Smooth muscle cell (in vitro differentiated cells): ENCODE results near the gene ZBTB7C. TPM values are rescaled to one million over a fixed set of nuclear protein-coding genes. Genes with fewer than 3 reads are reported as not detected.

Experiments used
- DNase-seq: peaks from one replicate; lab custom pipeline; 2025; ENCODE audit not compliant: unreplicated experiment; lab: John Stamatoyannopoulos, UW
- H2AFZ ChIP-seq: fragments of 200-600 bp; sonication (generic); 2 replicates; pipeline ENCODE4 v1.6.0; 2016; ENCODE audit warnings: antibody characterized with exemption, low read depth, mild to moderate bottlenecking
- H3F3A ChIP-seq: fragments of 200-600 bp; sonication (generic); 2 replicates; pipeline ENCODE4 v1.6.0; 2017; ENCODE audit warnings: antibody characterized with exemption, low read depth
- H3K27ac ChIP-seq: fragments of 200-600 bp; sonication (generic); 2 replicates; pipeline ENCODE4 v1.5.1; 2016; ENCODE audit warnings: low read depth, mild to moderate bottlenecking
- H3K27me3 ChIP-seq: fragments of 200-600 bp; sonication (generic); 2 replicates; pipeline ENCODE4 v1.6.1; 2016; ENCODE audit warnings: low read depth, mild to moderate bottlenecking
- H3K36me3 ChIP-seq: fragments of 200-600 bp; sonication (generic); 2 replicates; pipeline ENCODE4 v1.5.1; 2016; ENCODE audit warnings: low read depth
- H3K4me1 ChIP-seq: fragments of 200-600 bp; sonication (generic); 2 replicates; pipeline ENCODE4 v1.5.1; 2016; ENCODE audit warnings: low read depth
- H3K4me2 ChIP-seq: fragments of 200-600 bp; sonication (generic); 2 replicates; pipeline ENCODE4 v1.6.0; 2016; ENCODE audit warnings: mild to moderate bottlenecking
- H3K4me3 ChIP-seq: fragments of 200-600 bp; sonication (generic); 2 replicates; pipeline ENCODE4 v1.5.1; 2016; ENCODE audit warnings: mild to moderate bottlenecking
- H3K79me2 ChIP-seq: fragments of 200-600 bp; sonication (generic); 2 replicates; pipeline ENCODE4 v1.6.0; 2016; ENCODE audit warnings: low read depth, mild to moderate bottlenecking
- H3K9ac ChIP-seq: fragments of 200-600 bp; sonication (generic); 2 replicates; pipeline ENCODE4 v1.6.0; 2016; ENCODE audit warnings: low read depth
- H3K9me3 ChIP-seq: fragments of 200-600 bp; sonication (generic); replicated peaks from 2 replicates; pipeline ENCODE4 v1.5.1; 2016; ENCODE audit warnings: low read depth
- H4K20me1 ChIP-seq: fragments of 200-600 bp; sonication (generic); 2 replicates; pipeline ENCODE4 v1.6.0; 2016; ENCODE audit warnings: low read depth
- CTCF ChIP-seq: fragments of 200-600 bp; sonication (generic); IDR thresholded peaks from 2 replicates; pipeline ENCODE4 v1.5.1; 2017; ENCODE audit warnings: borderline replicate concordance, mild to moderate bottlenecking, antibody characterized with exemption; ENCODE audit not compliant: insufficient read depth, poor library complexity, severe bottlenecking
- WGBS: methylation state at CpG from one replicate; pipeline ENCODE4 v1.1.7; 2016; ENCODE audit warnings: low lambda C conversion rate; 5-methylcytosine and 5-hydroxymethylcytosine counted together
- polyA plus RNA-seq: library from polyadenylated mRNA; unstranded; fragments of >200 nt; fragmentation: Nextera tagmentation; extraction: Ambion mirVana; gene quantifications from 2 replicates; pipeline ENCODE4 v1.2.1, GENCODE V29; 2016
- total RNA-seq: library from RNA; depleted of rRNA; stranded (reverse); fragments of >200 nt; gene quantifications from 2 replicates; pipeline ENCODE4 v1.2.3, GENCODE V29; 2014

ZBTB7C gene
- total and polyA plus RNA-seq, 2 experiments from 2014 or later, result 0.48 to 0.63 TPM

DNA sequence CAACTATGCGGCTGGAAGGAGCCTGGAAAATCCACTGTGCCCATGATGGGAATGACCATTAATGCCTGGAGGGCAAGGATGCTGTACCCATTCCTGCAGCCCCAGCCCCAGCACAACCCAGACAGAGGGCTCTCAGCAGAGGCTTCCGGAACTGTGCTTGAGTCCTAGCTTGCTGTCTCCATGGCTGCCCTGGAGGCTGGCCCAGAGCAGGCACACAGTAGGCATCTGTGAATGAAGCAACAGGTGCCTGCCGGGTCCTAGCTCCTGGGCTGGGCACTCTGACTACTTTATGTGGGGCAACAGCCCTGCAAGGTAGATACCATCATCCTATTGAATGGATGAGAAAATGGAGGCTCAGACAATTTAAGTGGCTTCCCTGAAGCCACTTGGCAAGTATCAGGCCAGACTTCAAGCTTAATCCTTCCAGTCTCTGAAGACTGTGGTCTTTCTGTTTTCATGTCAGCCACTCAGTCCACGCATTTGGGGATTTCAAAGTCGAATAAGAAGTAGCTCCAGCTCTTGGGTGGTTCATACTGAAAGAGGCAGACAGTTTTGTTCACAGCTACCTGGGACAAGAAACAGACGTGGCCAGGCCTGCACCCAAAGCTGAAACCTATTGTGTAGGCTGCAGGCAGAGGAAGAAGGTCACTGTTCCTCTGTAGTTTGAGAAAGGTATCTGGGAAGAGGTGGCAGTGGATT lies 237.5 kb downstream of the ZBTB7C start:
- WGBS, result 95% methylated on average over 6 of the region's 6 CpGs
- TF ChIP-seq CTCF, result no peak
- peaks cover 7% of the 10 kb centered on the region for H3K4me1 ChIP-seq

GRCh38 chr18:48170651-48171050 lies 238.5 kb downstream of the ZBTB7C start:
- Histone ChIP-seq H3K4me2 (no peak overlapping the region), H3K79me2 (no peaks in the 10 kb centered on the region), H3K9ac (no peak overlapping the region), H3K4me3 (no peak overlapping the region), H3F3A (no peaks in the 10 kb centered on the region), H3K27ac (no peak overlapping the region), H3K9me3 (no peaks in the 10 kb centered on the region), H2AFZ (no peak overlapping the region), H3K27me3 (no peaks in the 10 kb centered on the region), H3K36me3 (no peaks in the 10 kb centered on the region), H3K4me1 (peaks cover 7% of the 10 kb centered on the region), H4K20me1 (no peaks in the 10 kb centered on the region)
- WGBS, result 91% methylated on average over 5 of the region's 5 CpGs
- no peak for DNase-seq
- TF ChIP-seq CTCF, result no peak

More for the DNA sequence above, 237.5 kb downstream of the ZBTB7C start:
- Histone ChIP-seq H3K79me2 (no peaks in the 10 kb centered on the region), H3K9me3 (no peaks in the 10 kb centered on the region), H3K4me3 (no peak overlapping the region), H3K9ac (no peak overlapping the region), H2AFZ (no peak overlapping the region), H3F3A (no peaks in the 10 kb centered on the region), H4K20me1 (no peaks in the 10 kb centered on the region), H3K27me3 (no peaks in the 10 kb centered on the region), H3K4me2 (no peak overlapping the region), H3K36me3 (no peaks in the 10 kb centered on the region), H3K27ac (no peak overlapping the region)
- no peak for DNase-seq

- TF ChIP-seq CTCF, result no peak
- H3K4me3 ChIP-seq, result no peak overlapping the region
- no peaks in the 10 kb centered on the region for H3K27me3 ChIP-seq
- no peaks in the 10 kb centered on the region for H3K9me3 ChIP-seq
- H3K4me2 ChIP-seq, result no peak overlapping the region
- no peaks in the 10 kb centered on the region for H3K36me3 ChIP-seq
- H3K27ac ChIP-seq, result no peak overlapping the region
- H3K79me2 ChIP-seq, result no peaks in the 10 kb centered on the region
- no peaks in the 10 kb centered on the region for H4K20me1 ChIP-seq
- no peak overlapping the region for H3K9ac ChIP-seq
- 92% methylated on average over 2 of the region's 2 CpGs for WGBS
- peaks cover 7% of the 10 kb centered on the region for H3K4me1 ChIP-seq
- no peak for DNase-seq
- H2AFZ ChIP-seq, result no peak overlapping the region
- no peaks in the 10 kb centered on the region for H3F3A ChIP-seq
Measured at GRCh38 chr18:48168861-48169260, 240.3 kb downstream of the ZBTB7C start.

GRCh38 chr18:48167897-48168253 lies 241.3 kb downstream of the ZBTB7C start:
- Histone ChIP-seq H3F3A (peaks cover 8% of the 10 kb centered on the region), H3K4me2 (no peak overlapping the region), H3K9me3 (no peaks in the 10 kb centered on the region), H3K4me3 (no peak overlapping the region), H3K9ac (no peak overlapping the region), H3K36me3 (no peaks in the 10 kb centered on the region), H2AFZ (no peak overlapping the region), H3K4me1 (peaks cover 7% of the 10 kb centered on the region), H4K20me1 (no peaks in the 10 kb centered on the region), H3K27ac (no peak overlapping the region), H3K27me3 (no peaks in the 10 kb centered on the region), H3K79me2 (no peaks in the 10 kb centered on the region)
- WGBS, result 83% methylated on average over 5 of the region's 5 CpGs
- TF ChIP-seq CTCF, result no peak
- no peak for DNase-seq
